Transverse colon (tissue), 4 donors: Measurements from ENCODE around the gene ERC2. TPM values are rescaled to one million over a fixed set of nuclear protein-coding genes. Genes with fewer than 3 reads are reported as not detected.

Experiments used
- DNase-seq: peaks from one replicate; pipeline ENCODE4 v3.0.0-alpha.2; 2019
- H3K27ac ChIP-seq, 4 donors: fragments of 200-600 bp; sonication (generic); 2 replicates each; pipeline ENCODE4 v1.5.1; 2016 to 2018; ENCODE audit warnings: inconsistent platforms in 4 of 4
- H3K27me3 ChIP-seq: fragments of 200-600 bp; sonication (generic); 2 replicates; pipeline ENCODE4 v1.5.1; 2017; ENCODE audit warnings: inconsistent platforms
- H3K36me3 ChIP-seq, 4 donors: fragments of 200-600 bp; sonication (generic); 2 replicates each; pipeline ENCODE4 v1.5.1; 2017 to 2019; ENCODE audit warnings: inconsistent platforms in 4 of 4
- H3K4me1 ChIP-seq, 4 donors: fragments of 200-600 bp; sonication (generic); 2 replicates each; pipeline ENCODE4 v1.5.1; 2017 to 2020; ENCODE audit warnings: inconsistent platforms in 4 of 4
- H3K4me3 ChIP-seq, 4 donors: fragments of 200-600 bp; sonication (generic); 1 replicate in 1 of 4; 2 replicates in 3 of 4; pipeline versions ENCODE4 v1.5.1 to v1.6.1; 2017 to 2019; ENCODE audit warnings: inconsistent platforms in 4 of 4
- H3K9me3 ChIP-seq, 2 donors: fragments of 200-600 bp; sonication (generic); 2 replicates each; pipeline ENCODE4 v1.5.1; 2017 to 2019; ENCODE audit warnings: inconsistent platforms in 2 of 2
- CTCF ChIP-seq, 5 experiments: fragments of 200-600 bp in 3 of 5; fragments of 450-650 bp in 2 of 5; sonication (generic) in 3 of 5; IDR thresholded peaks; 1 replicate in 2 of 5; 2 replicates in 3 of 5; pipeline ENCODE4 v1.5.1; 2016 to 2017; ENCODE audit warnings: antibody characterized with exemption in 5 of 5, inconsistent platforms in 3 of 5, mild to moderate bottlenecking in 2 of 5, moderate library complexity in 1 of 5
- EP300 ChIP-seq: sonication (generic); formaldehyde crosslinking; IDR thresholded peaks from one replicate; pipeline ENCODE4 v1.6.1; 2017; ENCODE audit warnings: antibody characterized with exemption, low read depth
- POLR2A ChIP-seq: fragments of 450-650 bp; IDR thresholded peaks from one replicate; pipeline ENCODE4 v1.6.1; 2016; ENCODE audit warnings: antibody characterized with exemption, mild to moderate bottlenecking, moderate library complexity
- POLR2AphosphoS5 ChIP-seq, 3 donors: sonication (generic); formaldehyde crosslinking; IDR thresholded peaks; one replicate each; pipeline ENCODE4 v1.6.1; 2016; ENCODE audit warnings: antibody characterized with exemption in 3 of 3
- WGBS, 2 donors: methylation state at CpG; one replicate each; pipeline ENCODE4 v1.1.5; 2018; ENCODE audit warnings: low coverage in 1 of 2; 5-methylcytosine and 5-hydroxymethylcytosine counted together
- in situ Hi-C, 4 donors: fragments of 200-750 bp; cut with MboI; loops; one replicate each; pipeline versions ENCODE4 v1.15.0 to v1.15.1; 2017; ENCODE audit warnings: low sequenced_read_pairs in 3 of 4, low pct_ligation_motif_present in 1 of 4, low pct_unique_long_range_greater_than_20kb in 1 of 4
- intact Hi-C: fragments of 100-400 bp; cut with DNase I; formaldehyde crosslinking; loops from one replicate; pipeline ENCODE4 v1.15.1; 2023; ENCODE audit warnings: low total_unique reads
- total RNA-seq, 4 donors: library from RNA; depleted of rRNA; stranded (reverse); fragments of >200 nt; gene quantifications; one replicate each; pipeline ENCODE4 v1.1.0, GENCODE V29; 2016

ERC2 gene
- total RNA-seq, 4 donors from 2014 or later = 0.41 to 1.3 TPM; not detected in 2

- DNase-seq = peak; percentile 17
- peaks cover 3% of the 10 kb centered on the region for H3K27me3 ChIP-seq
- no peaks in the 10 kb centered on the region for H3K9me3 ChIP-seq
- 94 to 95% methylated on average over 3 of the region's 3 CpGs for WGBS, 2 donors
- H3K36me3 ChIP-seq = no peaks in the 10 kb centered on the region
- in situ Hi-C loops = loop anchor here (10.0 to 25.0 kb wide), 3 partner anchors 764 to 1389 kb away; partner anchors contain the start of gene WNT5A (in 4 of the 4)
- no peaks in the 10 kb centered on the region for H3K4me1 ChIP-seq
- intact Hi-C loops = loop anchor here (5.0 kb wide), 1 partner anchor 769 kb away; no protein-coding TSS in a partner anchor
- peak; percentile 58 to 82 (median 72) for TF ChIP-seq CTCF (IDR thresholded peaks at IDR 0.05)
- TF ChIP-seq POLR2AphosphoS5 (IDR thresholded peaks at IDR 0.05) = no peak
- no peak overlapping the region for H3K27ac ChIP-seq
- H3K4me3 ChIP-seq = no peak overlapping the region
These were observed 216.8 kb downstream of the ERC2 start for GRCh38 chr3:56251343-56251945.

- H3K4me1 ChIP-seq = no peaks in the 10 kb centered on the region
- H3K4me3 ChIP-seq = no peak overlapping the region
- no peak overlapping the region for H3K27ac ChIP-seq
- H3K27me3 ChIP-seq = peaks cover 3% of the 10 kb centered on the region
- TF ChIP-seq CTCF (IDR thresholded peaks at IDR 0.05) (no peak), EP300 (no peak), POLR2A (no peak), POLR2AphosphoS5 (IDR thresholded peaks at IDR 0.05) (no peak)
- 74 to 85% methylated on average over 4 of the region's 4 CpGs for WGBS, 2 donors
- in situ Hi-C loops = loop anchor here in 1 of 4 donors (25.0 kb wide), 1 partner anchor 111 kb away; no protein-coding TSS in a partner anchor
- DNase-seq = no peak
- intact Hi-C loops = no loop called here
- H3K36me3 ChIP-seq = no peaks in the 10 kb centered on the region
- no peaks in the 10 kb centered on the region for H3K9me3 ChIP-seq
These were observed 220.2 kb downstream of the ERC2 start for GRCh38 chr3:56248021-56248420.

GRCh38 chr3:56238299-56238698 is 230.0 kb downstream of the ERC2 start:
- in situ Hi-C loops = loop anchor here in 1 of 4 donors (25.0 kb wide), 1 partner anchor 101 kb away; no protein-coding TSS in a partner anchor
- H3K36me3 ChIP-seq = no peaks in the 10 kb centered on the region
- no peak overlapping the region for H3K27ac ChIP-seq
- 68 to 100% methylated on average over 1 to 2 of the region's 2 CpGs for WGBS, 2 donors
- TF ChIP-seq CTCF (IDR thresholded peaks at IDR 0.05) (no peak), EP300 (no peak), POLR2A (no peak), POLR2AphosphoS5 (IDR thresholded peaks at IDR 0.05) (no peak)
- no peak for DNase-seq
- no peaks in the 10 kb centered on the region for H3K9me3 ChIP-seq
- intact Hi-C loops = no loop called here
- H3K4me1 ChIP-seq = no peaks in the 10 kb centered on the region
- H3K4me3 ChIP-seq = no peak overlapping the region
- no peaks in the 10 kb centered on the region for H3K27me3 ChIP-seq

- intact Hi-C loops = no loop called here
- no peak for DNase-seq
- Histone ChIP-seq H3K27ac (no peak overlapping the region), H3K9me3 (no peaks in the 10 kb centered on the region), H3K36me3 (no peaks in the 10 kb centered on the region), H3K4me3 (no peak overlapping the region), H3K27me3 (no peaks in the 10 kb centered on the region), H3K4me1 (no peaks in the 10 kb centered on the region)
- in situ Hi-C loops = loop anchor here in 1 of 4 donors (25.0 kb wide), 1 partner anchor 96 kb away; no protein-coding TSS in a partner anchor
- TF ChIP-seq POLR2AphosphoS5 (IDR thresholded peaks at IDR 0.05) (no peak), POLR2A (no peak), EP300 (no peak), CTCF (IDR thresholded peaks at IDR 0.05) (no peak)
- WGBS, 2 donors = 74 to 87% methylated on average over 3 of the region's 3 CpGs
These were observed 234.5 kb downstream of the ERC2 start for GRCh38 chr3:56233742-56234141.
